ENCODE results near the gene FN3KRP. TPM values are rescaled to one million over a fixed set of nuclear protein-coding genes. Genes with fewer than 3 reads are reported as not detected.

FN3KRP gene
- total and polyA plus RNA-seq, 2 of the 13 experiments (the other 11 are each of a cell fraction or from before 2014, with no cell fraction given): 22.4 to 28.2 TPM

DNA sequence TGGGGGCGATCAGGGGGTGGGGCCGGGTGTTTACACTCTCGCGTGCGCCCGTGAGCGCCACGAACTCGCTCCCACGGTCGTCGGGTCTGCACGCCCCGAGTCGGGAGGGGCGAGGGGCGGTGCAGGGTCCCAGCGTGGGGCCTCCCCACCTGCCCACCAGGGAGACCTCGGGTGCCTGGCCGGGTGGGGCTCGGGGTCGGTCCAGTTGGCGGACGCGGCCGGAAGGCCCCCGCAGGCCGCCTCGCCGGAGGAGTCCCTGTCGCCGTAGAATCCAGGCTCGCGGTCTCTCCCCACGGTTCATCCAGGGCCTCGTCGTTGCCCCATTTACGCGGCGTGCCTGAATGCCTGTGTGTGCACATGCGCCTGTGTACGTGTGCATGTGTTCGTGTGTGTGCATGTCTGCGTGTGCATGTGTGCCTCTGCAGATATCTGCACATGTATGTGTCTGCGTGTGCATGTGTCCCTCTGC is 17.5 kb upstream of the FN3KRP start (continued):
- TF ChIP-seq ZNF136 (CRISPR knock-in tag; IDR thresholded peaks at IDR 0.05; ENCODE audit: low read depth) (no peak), KDM4B (CRISPR knock-in tag; IDR thresholded peaks at IDR 0.05) (no peak), SRSF9 (IDR thresholded peaks at IDR 0.05; ENCODE audit: borderline replicate concordance, insufficient read depth, low read depth, low read length, poor library complexity, severe bottlenecking) (no peak), ZKSCAN8 (CRISPR knock-in tag; IDR thresholded peaks at IDR 0.05; ENCODE audit: borderline replicate concordance) (no peak), ZSCAN31 (CRISPR knock-in tag; IDR thresholded peaks at IDR 0.05; ENCODE audit: low read depth) (no peak), ELF4 (CRISPR knock-in tag; IDR thresholded peaks at IDR 0.05; ENCODE audit: borderline replicate concordance) (no peak), ZNF292 (CRISPR knock-in tag; IDR thresholded peaks at IDR 0.05; ENCODE audit: borderline replicate concordance, low read depth) (no peak), BRD4 (CRISPR knock-in tag; IDR thresholded peaks at IDR 0.05) (no peak), ZFAT (CRISPR knock-in tag; conservative IDR thresholded peaks at IDR 0.05) (no peak), AKAP8 (CRISPR knock-in tag; IDR thresholded peaks at IDR 0.05) (no peak), ZNF792 (CRISPR knock-in tag; IDR thresholded peaks at IDR 0.05) (no peak), ZNF331 (CRISPR knock-in tag; IDR thresholded peaks at IDR 0.05) (no peak), MTA3 (CRISPR knock-in tag; IDR thresholded peaks at IDR 0.05) (no peak), TP53 (CRISPR knock-in tag; conservative IDR thresholded peaks at IDR 0.05) (no peak), KMT2A (CRISPR knock-in tag; IDR thresholded peaks at IDR 0.05) (no peak), MIER3 (CRISPR knock-in tag; IDR thresholded peaks at IDR 0.05; ENCODE audit: borderline replicate concordance) (no peak), CHD2 (IDR thresholded peaks at IDR 0.05; ENCODE audit: low read depth, low read length) (peak; percentile 76), IKZF4 (CRISPR knock-in tag; IDR thresholded peaks at IDR 0.05; ENCODE audit: borderline replicate concordance, low read depth, not compliant biosample characterization) (no peak), HMGA1 (CRISPR knock-in tag; conservative IDR thresholded peaks at IDR 0.05) (no peak), ZNF235 (CRISPR knock-in tag; IDR thresholded peaks at IDR 0.05; ENCODE audit: borderline replicate concordance) (no peak), MED13 (CRISPR knock-in tag; IDR thresholded peaks at IDR 0.05) (no peak), ZKSCAN5 (CRISPR knock-in tag; IDR thresholded peaks at IDR 0.05) (no peak), KAT2B (IDR thresholded peaks at IDR 0.05; ENCODE audit: borderline replicate concordance, low read depth, low read length) (no peak), MIXL1 (CRISPR knock-in tag; IDR thresholded peaks at IDR 0.05) (no peak), ZNF432 (CRISPR knock-in tag; IDR thresholded peaks at IDR 0.05; ENCODE audit: borderline replicate concordance) (no peak), MBNL3 (CRISPR knock-in tag; conservative IDR thresholded peaks at IDR 0.05) (no peak), ETV6 (CRISPR knock-in tag; conservative IDR thresholded peaks at IDR 0.05) (no peak)
- TF ChIP-seq, protein P1, sequence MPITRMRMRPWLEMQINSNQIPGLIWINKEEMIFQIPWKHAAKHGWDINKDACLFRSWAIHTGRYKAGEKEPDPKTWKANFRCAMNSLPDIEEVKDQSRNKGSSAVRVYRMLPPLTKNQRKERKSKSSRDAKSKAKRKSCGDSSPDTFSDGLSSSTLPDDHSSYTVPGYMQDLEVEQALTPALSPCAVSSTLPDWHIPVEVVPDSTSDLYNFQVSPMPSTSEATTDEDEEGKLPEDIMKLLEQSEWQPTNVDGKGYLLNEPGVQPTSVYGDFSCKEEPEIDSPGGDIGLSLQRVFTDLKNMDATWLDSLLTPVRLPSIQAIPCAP (CRISPR knock-in tag; IDR thresholded peaks at IDR 0.05; ENCODE audit: low read depth): no peak
- TF ChIP-seq, protein P2, sequence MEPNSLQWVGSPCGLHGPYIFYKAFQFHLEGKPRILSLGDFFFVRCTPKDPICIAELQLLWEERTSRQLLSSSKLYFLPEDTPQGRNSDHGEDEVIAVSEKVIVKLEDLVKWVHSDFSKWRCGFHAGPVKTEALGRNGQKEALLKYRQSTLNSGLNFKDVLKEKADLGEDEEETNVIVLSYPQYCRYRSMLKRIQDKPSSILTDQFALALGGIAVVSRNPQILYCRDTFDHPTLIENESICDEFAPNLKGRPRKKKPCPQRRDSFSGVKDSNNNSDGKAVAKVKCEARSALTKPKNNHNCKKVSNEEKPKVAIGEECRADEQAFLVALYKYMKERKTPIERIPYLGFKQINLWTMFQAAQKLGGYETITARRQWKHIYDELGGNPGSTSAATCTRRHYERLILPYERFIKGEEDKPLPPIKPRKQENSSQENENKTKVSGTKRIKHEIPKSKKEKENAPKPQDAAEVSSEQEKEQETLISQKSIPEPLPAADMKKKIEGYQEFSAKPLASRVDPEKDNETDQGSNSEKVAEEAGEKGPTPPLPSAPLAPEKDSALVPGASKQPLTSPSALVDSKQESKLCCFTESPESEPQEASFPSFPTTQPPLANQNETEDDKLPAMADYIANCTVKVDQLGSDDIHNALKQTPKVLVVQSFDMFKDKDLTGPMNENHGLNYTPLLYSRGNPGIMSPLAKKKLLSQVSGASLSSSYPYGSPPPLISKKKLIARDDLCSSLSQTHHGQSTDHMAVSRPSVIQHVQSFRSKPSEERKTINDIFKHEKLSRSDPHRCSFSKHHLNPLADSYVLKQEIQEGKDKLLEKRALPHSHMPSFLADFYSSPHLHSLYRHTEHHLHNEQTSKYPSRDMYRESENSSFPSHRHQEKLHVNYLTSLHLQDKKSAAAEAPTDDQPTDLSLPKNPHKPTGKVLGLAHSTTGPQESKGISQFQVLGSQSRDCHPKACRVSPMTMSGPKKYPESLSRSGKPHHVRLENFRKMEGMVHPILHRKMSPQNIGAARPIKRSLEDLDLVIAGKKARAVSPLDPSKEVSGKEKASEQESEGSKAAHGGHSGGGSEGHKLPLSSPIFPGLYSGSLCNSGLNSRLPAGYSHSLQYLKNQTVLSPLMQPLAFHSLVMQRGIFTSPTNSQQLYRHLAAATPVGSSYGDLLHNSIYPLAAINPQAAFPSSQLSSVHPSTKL (CRISPR knock-in tag; IDR thresholded peaks at IDR 0.05): no peak
